Measurements from ENCODE around the gene NPR3. TPM values are rescaled to one million over a fixed set of nuclear protein-coding genes. Genes with fewer than 3 reads are reported as not detected.

NPR3 gene
- total RNA-seq, 1 experiment from 2014 or later = not detected

- Histone ChIP-seq H3K9ac (ENCODE audit: extremely low read depth, insufficient read length, low read length) (no peak overlapping the region), H2AK5ac (ENCODE audit: insufficient read length, low read length) (no peak overlapping the region), H3K23ac (ENCODE audit: insufficient read length, low read depth, low read length) (no peak overlapping the region), H2AFZ (ENCODE audit: low read length) (no peak overlapping the region), H3K4me1 (ENCODE audit: insufficient read depth, low read length) (no peaks in the 10 kb centered on the region), H2BK120ac (ENCODE audit: low read depth, low read length, poor library complexity, severe bottlenecking) (no peak overlapping the region), H3K56ac (ENCODE audit: insufficient read length, low read depth, low read length) (no peak overlapping the region), H3K79me1 (ENCODE audit: insufficient read depth, low read depth, low read length, poor library complexity, severe bottlenecking) (no peaks in the 10 kb centered on the region), H3K4ac (ENCODE audit: low read depth, low read length) (no peak overlapping the region), H4K91ac (ENCODE audit: insufficient read length, low read depth, low read length) (no peak overlapping the region), H2BK5ac (ENCODE audit: insufficient read length, low read length) (no peak overlapping the region), H3K27me3 (ENCODE audit: insufficient read depth, low read length) (no peaks in the 10 kb centered on the region), H3K23me2 (ENCODE audit: insufficient read length, low read depth, low read length, poor library complexity, severe bottlenecking) (no peaks in the 10 kb centered on the region), H3K14ac (ENCODE audit: insufficient read depth, low read length) (no peak overlapping the region), H3K79me2 (ENCODE audit: insufficient read depth, low read length) (no peaks in the 10 kb centered on the region), H3T11ph (ENCODE audit: low read length) (no peak overlapping the region), H2BK15ac (ENCODE audit: low read depth, low read length) (no peak overlapping the region), H4K20me1 (ENCODE audit: control insufficient read depth, insufficient read depth, insufficient read length) (no peaks in the 10 kb centered on the region), H3K4me2 (ENCODE audit: insufficient read depth, insufficient read length, low read length) (no peak overlapping the region), H4K5ac (ENCODE audit: insufficient read length, low read depth, low read length) (no peak overlapping the region), H4K8ac (replicated peaks; ENCODE audit: insufficient read length, low read depth, low read length) (no peak overlapping the region), H2BK12ac (ENCODE audit: insufficient read length, low read depth, low read length) (no peak overlapping the region), H3K27ac (ENCODE audit: insufficient read length, low read depth, low read length) (no peak overlapping the region), H3K9me3 (ENCODE audit: control insufficient read depth, low read depth, low read length) (no peaks in the 10 kb centered on the region), H3K18ac (ENCODE audit: insufficient read length, low read depth, low read length) (no peak overlapping the region), H2BK20ac (ENCODE audit: low read depth, low read length, poor library complexity, severe bottlenecking) (no peak overlapping the region)
- no peak for TF ChIP-seq CTCF (conservative IDR thresholded peaks at IDR 0.05)
- Mint-ChIP-seq H3K9me3 (peaks cover 7 to 9% of the 10 kb centered on the region in 2 experiments), H3K27ac (no peak overlapping the region), H3K4me1 (no peaks in the 10 kb centered on the region), H3K27me3 (ENCODE audit: low read depth) (peaks cover 3% of the 10 kb centered on the region; the same call in 1 of the 2 replicates), H3K36me3 (ENCODE audit: insufficient read depth in 1 of 3, low read depth in 3 of 3) (peaks cover 0 to 7% (median 0%) of the 10 kb centered on the region in 3 experiments; a peak in 2 of 7 replicates), H3K4me3 (no peak overlapping the region)
- no peak for DNase-seq
These were observed 103.5 kb downstream of the NPR3 start for GRCh38 chr5:32814620-32815019.

All from H9 (cell line).